Right renal pelvis (tissue), 4 donors: ENCODE data around the gene ETS2. TPM values are rescaled to one million over a fixed set of nuclear protein-coding genes. Genes with fewer than 3 reads are reported as not detected.
"Not testable (repeated sequence)": the region's sequence is repeated elsewhere in the genome, so short reads cannot be mapped to it uniquely, and the experiment has no call there.

Experiments used
- DNase-seq, 4 donors: peaks; one replicate each; pipeline ENCODE4 v3.0.0-alpha.2; 2013; ENCODE audit warnings: low read depth in 4 of 4, low spot score in 3 of 4, missing footprints in 1 of 4
- polyA plus RNA-seq, 4 donors: library from polyadenylated mRNA; unstranded; fragments of 120-200 nt; gene quantifications; one replicate each; pipeline ENCODE4 v1.2.1, GENCODE V29; 2013; ENCODE audit not compliant: insufficient read length in 4 of 4

ETS2 gene
- polyA plus RNA-seq, 4 donors, result 48.6 to 60.1 (median 54.8) TPM

GRCh38 chr21:38814126-38815059 is 8.7 kb downstream of the ETS2 start:
- no peak for DNase-seq

- DNase-seq, result no peak
These were observed 9.3 kb downstream of the ETS2 start for GRCh38 chr21:38815060-38815405.

GRCh38 chr21:38816400-38816977 is 10.8 kb downstream of the ETS2 start:
- no peak for DNase-seq

DNA sequence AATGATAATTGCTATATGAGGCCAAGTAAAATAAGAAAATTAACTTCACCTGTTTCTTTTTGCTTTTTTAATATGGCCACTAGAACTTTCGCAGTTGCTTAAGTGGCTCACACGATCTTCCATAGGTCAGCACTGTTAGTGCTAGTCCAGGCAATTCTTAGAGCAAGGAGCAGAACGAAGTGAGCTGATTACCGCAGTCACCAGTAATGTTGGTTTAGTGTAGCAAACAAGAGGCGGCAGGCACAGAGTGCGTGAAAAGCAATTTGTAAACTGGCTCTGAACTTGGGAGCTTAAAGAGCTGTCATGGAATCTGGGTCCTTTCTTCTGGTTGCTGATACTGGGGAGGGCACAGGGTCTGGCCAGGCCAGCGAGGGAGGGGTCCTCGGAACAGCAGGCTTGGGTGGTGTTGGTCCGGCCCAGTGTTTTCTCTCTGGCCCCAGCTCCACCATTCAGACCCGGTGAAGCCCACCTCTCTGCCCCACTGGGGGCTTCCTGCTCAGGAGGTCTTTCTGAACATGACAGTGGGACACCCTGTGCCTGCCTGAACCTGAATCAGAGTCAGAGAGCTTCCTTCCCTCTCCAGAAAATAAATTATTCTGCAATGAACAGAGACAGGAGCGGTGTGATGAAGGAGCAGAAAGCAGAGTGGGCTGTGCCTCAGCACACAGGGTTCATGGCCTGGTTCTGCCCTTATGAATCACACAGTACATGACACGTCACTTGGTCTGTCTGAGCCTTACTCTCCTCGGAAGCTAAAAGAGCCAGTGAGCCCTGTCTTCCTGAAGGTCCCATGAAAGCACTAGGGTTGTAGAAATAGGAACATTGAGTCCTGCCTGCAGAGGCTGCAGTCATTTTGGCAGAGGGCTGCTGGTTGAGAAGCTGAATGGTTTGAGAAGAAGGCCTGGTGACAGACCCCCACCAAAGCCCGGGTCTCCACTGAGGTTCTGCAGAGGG is 11.9 kb downstream of the ETS2 start:
- DNase-seq, result no peak

DNA sequence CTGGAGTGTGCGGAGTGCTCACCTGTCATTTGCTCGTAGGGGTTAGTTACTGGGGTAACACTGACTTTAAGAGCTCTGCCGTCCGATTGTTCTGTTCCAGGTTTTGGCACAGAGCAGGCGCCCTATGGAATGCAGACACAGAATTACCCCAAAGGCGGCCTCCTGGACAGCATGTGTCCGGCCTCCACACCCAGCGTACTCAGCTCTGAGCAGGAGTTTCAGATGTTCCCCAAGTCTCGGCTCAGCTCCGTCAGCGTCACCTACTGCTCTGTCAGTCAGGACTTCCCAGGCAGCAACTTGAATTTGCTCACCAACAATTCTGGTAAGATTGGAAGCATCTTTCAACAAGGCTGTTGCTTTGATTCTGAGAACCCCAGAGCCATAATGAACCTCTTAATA is 12.6 kb downstream of the ETS2 start:
- no peak for DNase-seq

DNA sequence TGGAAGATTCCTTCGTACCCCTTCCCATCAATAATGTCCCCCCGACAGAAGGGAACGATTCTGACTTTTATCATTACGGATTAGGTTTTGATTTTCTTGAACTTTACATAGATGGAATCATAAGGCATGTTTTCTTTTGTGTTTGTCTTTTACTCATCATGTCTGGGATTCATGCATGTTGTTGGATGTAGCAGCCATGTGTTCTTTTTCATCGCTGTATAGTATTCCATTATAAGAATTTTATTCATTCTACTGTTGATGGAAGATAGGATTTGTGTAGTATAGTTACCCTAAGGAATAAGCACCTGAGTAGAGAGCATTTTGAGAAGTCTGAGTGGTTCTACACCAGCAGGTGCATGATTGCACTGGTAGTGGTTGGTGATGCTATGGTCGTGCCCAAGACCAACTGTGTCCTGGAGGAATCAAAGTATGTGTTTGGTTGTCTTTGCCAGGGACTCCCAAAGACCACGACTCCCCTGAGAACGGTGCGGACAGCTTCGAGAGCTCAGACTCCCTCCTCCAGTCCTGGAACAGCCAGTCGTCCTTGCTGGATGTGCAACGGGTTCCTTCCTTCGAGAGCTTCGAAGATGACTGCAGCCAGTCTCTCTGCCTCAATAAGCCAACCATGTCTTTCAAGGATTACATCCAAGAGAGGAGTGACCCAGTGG is 13.5 kb downstream of the ETS2 start:
- DNase-seq, result no peak

DNA sequence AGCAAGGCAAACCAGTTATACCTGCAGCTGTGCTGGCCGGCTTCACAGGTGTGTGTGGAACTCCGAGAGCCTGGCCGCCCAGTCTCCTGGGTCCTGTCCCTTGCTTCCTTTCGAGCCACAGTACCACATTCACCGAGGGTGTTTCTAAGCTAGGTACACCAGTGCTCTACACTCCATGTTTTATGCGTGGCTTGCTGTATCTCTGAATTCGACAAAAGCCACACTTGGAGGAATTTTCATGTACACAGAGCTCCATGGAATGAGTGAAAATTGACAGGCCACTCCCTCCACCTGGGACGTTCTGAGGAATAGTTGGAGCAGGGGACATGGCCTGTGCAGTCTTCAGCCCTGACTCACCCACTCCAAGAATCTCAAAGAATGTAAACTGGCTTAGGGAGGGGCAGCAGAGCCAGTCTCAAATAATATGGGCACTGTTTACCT is 14.0 kb downstream of the ETS2 start:
- DNase-seq, result no peak

DNA sequence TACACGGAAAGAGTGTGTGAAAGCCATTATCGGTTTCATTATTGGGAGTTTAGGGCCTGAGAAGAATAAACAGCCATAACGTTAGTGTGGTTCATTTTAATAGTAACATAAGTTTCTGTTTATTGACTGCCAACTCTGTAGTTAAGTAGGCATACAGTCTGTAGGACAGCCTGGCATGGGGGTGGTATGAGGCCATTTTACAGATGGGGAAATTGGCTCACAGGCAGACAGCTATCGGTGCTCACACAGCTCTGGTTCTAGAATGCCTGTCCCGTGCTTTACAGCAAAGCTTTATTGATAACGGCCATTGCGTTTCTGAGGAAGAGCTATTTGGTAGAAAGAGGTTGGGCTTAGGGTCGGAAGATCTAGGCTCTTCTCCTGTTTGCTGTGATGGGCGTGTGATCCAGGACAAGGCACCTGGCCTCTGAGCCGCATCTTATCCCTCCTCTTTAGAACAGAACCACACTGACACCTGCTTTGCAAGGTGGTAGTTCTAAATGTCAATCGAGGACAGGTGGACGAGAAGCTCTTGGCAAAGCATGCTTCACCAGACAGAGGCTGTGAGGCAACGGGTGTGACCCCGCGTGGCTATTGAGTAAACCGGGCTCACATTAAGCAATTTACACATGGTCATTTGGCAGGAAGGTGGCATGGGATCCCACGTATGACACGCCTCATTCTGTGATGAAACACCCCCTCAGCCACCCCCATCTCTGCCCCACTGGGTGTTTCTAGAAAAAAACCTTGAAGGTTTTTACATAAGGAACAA is 14.9 kb downstream of the ETS2 start:
- no peak for DNase-seq

DNA sequence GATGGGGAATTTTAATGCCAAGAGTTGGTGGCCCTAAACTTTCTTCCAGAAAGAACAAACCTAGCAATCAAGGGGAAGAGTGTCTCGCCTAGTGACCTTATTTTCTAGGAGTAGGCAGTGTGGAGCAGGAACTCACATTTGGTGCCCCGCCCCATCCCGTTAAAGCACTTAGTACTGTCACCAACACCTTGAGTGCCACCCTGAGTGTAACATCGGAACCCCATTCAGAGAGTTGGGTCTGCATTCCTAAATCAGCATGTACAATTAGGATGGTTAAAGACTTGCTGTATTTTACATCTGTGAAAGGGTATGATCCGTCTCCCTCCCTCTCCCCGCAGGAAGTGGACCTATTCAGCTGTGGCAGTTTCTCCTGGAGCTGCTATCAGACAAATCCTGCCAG is 15.5 kb downstream of the ETS2 start:
- DNase-seq, result no peak

- no peak for DNase-seq
These were observed 16.4 kb downstream of the ETS2 start for GRCh38 chr21:38821959-38822682.

DNA sequence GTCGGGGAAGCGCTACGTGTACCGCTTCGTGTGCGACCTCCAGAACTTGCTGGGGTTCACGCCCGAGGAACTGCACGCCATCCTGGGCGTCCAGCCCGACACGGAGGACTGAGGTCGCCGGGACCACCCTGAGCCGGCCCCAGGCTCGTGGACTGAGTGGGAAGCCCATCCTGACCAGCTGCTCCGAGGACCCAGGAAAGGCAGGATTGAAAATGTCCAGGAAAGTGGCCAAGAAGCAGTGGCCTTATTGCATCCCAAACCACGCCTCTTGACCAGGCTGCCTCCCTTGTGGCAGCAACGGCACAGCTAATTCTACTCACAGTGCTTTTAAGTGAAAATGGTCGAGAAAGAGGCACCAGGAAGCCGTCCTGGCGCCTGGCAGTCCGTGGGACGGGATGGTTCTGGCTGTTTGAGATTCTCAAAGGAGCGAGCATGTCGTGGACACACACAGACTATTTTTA is 17.1 kb downstream of the ETS2 start:
- no peak for DNase-seq

DNA sequence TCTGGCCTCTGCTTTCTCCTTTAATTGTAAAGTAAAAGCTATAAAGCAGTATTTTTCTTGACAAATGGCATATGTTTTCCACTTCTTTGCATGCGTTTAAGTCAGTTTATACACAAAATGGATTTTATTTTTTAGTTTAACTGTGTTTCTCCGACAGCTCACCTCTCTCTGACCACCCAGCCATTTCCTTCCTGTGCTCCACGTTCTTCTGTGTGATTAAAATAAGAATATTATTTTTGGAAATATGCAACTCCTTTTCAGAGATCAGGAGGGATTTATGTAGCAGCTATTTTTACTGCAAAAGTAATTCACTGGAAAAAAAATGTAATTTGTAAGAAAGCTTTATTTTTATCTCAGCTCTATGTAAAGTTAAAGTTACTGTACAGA is 18.0 kb downstream of the ETS2 start:
- no peak for DNase-seq

- DNase-seq, result no peak
These were observed 18.5 kb downstream of the ETS2 start for GRCh38 chr21:38824124-38824822.

DNA sequence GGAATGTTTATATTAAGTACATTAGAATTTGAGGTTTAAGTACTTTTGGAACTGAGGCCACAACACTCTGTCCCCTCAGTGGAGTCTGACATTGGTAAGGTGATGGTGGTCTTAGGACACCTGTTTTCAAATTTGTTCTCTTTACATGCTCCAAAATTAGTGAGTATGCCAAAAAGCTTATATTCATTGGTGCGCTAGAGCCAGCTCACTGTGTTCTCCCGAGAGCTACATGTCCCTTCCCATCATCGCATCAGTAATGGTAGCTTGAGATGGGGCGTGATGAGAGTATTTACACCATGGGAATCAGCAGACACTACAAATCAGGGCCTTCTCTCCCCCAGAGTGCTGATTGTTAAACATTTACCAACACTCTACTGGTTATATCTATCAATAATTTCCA is 19.5 kb downstream of the ETS2 start:
- DNase-seq, result no peak

GRCh38 chr21:38825921-38826320 is 20.2 kb downstream of the ETS2 start:
- DNase-seq, result no peak

GRCh38 chr21:38828111-38828510 is 22.4 kb downstream of the ETS2 start:
- not testable (repeated sequence) for DNase-seq

DNA sequence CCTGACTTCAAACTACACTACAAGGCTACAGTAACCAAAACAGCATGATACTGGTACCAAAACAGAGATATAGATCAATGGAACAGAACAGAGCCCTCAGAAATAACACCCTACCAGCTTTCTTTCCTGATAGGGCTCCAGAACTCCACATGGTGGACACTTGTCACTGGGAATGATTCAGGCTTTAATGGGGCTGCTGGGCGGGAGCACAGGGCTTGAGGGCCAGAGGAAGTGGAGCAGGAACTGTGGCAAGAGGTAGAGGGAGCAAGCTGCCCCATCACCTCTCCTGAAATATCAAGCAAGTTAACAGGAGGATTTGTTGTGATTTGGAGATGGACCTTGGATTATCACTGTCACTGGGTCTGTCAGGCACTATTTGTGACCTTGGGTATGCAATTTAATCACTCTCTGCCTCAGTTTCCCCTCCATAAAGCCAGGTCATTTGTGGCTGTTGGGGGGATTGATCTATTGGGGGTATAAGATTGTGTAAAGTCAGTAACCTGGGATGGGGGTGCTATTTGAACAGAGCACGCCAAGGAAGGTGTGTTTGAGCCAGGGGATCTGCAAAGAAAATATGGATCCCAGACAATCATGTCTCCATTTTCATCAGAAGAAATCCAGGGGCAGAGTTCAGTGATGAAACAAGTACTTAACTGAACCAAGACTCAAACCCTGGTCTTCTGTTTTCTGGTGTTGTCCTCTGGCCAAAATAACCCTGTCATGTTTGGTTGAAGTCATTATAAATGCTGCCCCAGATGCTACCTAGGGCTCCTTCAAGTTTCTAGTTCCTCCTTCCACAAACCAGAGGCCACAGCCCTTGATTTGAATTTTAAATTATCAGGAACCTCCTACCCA is 25.2 kb downstream of the ETS2 start:
- no peak for DNase-seq
